Right cardiac atrium (tissue), 5 donors: ENCODE results near the gene FMN2. TPM values are rescaled to one million over a fixed set of nuclear protein-coding genes. Genes with fewer than 3 reads are reported as not detected.

Experiments
- ATAC-seq, 2 donors: fragments of 200-7000 bp; cut with Tn5 transposase; one replicate each; pipeline versions ENCODE4 v1.8.0 to v1.9.1; 2020; ENCODE audit warnings: moderate library complexity in 2 of 2, mild to moderate bottlenecking in 1 of 2
- DNase-seq, 3 donors: peaks; one replicate each; pipeline ENCODE4 v3.0.0-alpha.2; 2020
- H3K27ac ChIP-seq: one replicate; pipeline ENCODE4 v1.5.1; 2013; ENCODE audit warnings: mild to moderate bottlenecking, low read length, control low read depth, moderate library complexity
- H3K27me3 ChIP-seq: one replicate; pipeline ENCODE4 v1.6.1; 2013; ENCODE audit not compliant: control insufficient read depth, insufficient read depth
- H3K4me1 ChIP-seq: one replicate; pipeline ENCODE4 v1.6.1; 2013; ENCODE audit warnings: low read length; ENCODE audit not compliant: control insufficient read depth, insufficient read depth
- H3K4me3 ChIP-seq: one replicate; pipeline ENCODE4 v1.5.1; 2013; ENCODE audit warnings: low read length, control low read depth
- H3K9me3 ChIP-seq: one replicate; pipeline ENCODE4 v1.6.1; 2013; ENCODE audit warnings: low read length; ENCODE audit not compliant: control insufficient read depth
- WGBS: extraction: QIAGEN DNeasy Blood & Tissue Kit; methylation state at CpG from one replicate; pipeline ENCODE4 v1.1.7; 2013; 5-methylcytosine and 5-hydroxymethylcytosine counted together
- intact Hi-C, 4 donors: fragments of 100-400 bp; cut with DNase I; formaldehyde crosslinking; loops; one replicate each; pipeline versions ENCODE4 v1.11.0 to v1.14.0; 2022 to 2023
- polyA plus RNA-seq: library from polyadenylated mRNA; stranded (reverse); fragments of 200-250 nt; gene quantifications from one replicate; pipeline ENCODE4 v1.2.3, GENCODE V29; 2013
- total RNA-seq, 4 donors: library from RNA; stranded (reverse); fragmentation: NEBNext Ultra II Directional; extraction: Animal tissue kit (Norgen Biotek cat#: 25700); gene quantifications; one replicate each; pipeline ENCODE4 v1.2.1, GENCODE V29; 2021
- donor health status: healthy with polysubstance abuse.
- donor health status: DM: no; HTN: yes; CAD: no.
- donor health status: DM: no; HTN: no; CAD: no.
- donor health status: DM: no; HTN: yes; CAD: no; lungs with severe emphysema.
- donor health status: DM: yes; HTN: yes; CAD: no.

FMN2 gene
- total and polyA plus RNA-seq, 5 donors = 0.09 to 0.21 (median 0.16) TPM; not detected in 2

DNA sequence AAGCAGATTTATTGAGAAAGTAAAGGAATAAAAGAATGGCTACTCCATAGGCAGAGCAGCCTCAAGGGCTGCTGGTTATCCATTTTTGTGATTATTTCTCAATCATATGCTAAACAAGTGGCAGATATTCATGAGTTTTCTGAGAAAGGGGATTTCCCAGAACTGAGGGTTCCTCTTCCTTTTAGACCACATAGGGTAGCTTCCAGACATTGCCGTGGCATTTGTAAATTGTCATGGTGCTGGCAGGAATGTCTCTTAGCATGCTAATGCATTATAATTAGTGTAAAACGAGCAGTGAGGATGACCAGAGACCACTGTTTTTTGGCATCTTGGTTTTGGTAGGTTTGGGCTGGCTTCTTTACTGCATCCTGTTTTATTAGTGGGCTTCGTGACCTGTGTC lies 16.8 kb upstream of the FMN2 start:
- intact Hi-C loops = no loop called here
- Histone ChIP-seq H3K4me1 (no peaks in the 10 kb centered on the region), H3K27ac (no peak overlapping the region), H3K4me3 (no peak overlapping the region), H3K27me3 (no peaks in the 10 kb centered on the region), H3K9me3 (no peaks in the 10 kb centered on the region)
- no peak for DNase-seq
- WGBS = 63% methylated on average over 3 of the region's 3 CpGs
- ATAC-seq = no peak

DNA sequence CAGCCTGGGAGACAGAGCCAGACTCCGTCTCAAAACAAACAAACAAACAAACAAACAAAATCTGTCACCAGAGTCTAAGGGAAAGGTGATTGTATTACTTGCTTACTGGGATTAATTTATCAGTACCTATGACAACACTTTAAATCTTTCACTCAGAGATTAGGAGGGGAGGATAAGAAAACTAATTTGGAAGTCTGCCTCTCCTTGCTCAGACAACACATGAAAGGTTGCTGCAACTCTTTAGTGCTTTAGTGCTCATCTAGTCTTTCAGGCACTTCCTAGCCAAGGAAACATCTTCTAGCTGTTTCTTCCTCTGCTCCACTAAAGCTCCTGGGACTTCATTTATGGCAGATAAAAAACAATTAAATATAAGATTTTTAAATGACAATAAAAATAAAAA lies 7.3 kb upstream of the FMN2 start:
- intact Hi-C loops = no loop called here
- Histone ChIP-seq H3K27me3 (no peaks in the 10 kb centered on the region), H3K9me3 (no peaks in the 10 kb centered on the region), H3K27ac (no peak overlapping the region), H3K4me3 (no peak overlapping the region), H3K4me1 (no peaks in the 10 kb centered on the region)
- ATAC-seq (no peak), DNase-seq (no peak)
- WGBS = 38% methylated on average over 1 of the region's 1 CpG

DNA sequence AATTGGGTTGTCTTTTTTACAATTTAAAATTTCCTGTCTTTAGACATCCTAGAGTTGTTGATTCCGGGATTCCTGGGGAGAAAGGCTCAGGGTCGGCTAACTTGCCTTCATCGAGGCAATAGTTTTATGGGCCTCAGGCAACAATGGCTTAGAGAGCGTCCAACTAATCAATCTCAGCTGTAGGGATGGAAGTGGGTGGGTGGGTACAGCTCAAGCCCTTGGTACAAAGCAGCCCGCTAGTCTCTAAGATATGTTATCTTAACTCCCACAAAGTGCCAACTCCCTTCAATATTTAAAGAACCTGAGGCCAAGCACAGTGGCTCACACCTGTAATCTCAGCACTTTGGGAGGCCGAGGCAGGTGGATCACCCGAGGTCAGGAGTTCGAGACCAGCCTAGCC lies 6.9 kb upstream of the FMN2 start:
- no peak overlapping the region for H3K4me3 ChIP-seq
- 63% methylated on average over 8 of the region's 8 CpGs for WGBS
- intact Hi-C loops = no loop called here
- ATAC-seq (no peak), DNase-seq (no peak)
- no peak overlapping the region for H3K27ac ChIP-seq
- no peaks in the 10 kb centered on the region for H3K4me1 ChIP-seq
- H3K27me3 ChIP-seq = no peaks in the 10 kb centered on the region
- H3K9me3 ChIP-seq = no peaks in the 10 kb centered on the region

DNA sequence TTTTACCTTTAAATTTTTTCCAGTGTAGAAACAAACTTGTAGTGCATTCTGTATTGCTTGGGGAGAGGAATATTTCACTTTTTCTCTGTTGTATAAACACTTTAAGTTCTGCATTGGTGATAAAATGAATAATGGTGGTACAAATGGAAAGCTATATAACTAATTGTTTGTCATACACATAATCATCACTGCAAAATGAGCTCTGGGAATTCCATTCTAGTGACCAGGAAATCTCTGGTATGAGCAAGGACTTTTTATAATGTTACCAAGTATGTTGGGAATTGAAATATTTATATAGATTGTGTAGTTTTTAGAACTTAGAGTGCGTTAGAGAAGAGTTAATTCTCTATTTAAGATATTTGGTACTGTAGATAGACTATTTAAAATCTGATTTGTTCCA lies 5.0 kb upstream of the FMN2 start:
- intact Hi-C loops = no loop called here
- Histone ChIP-seq H3K4me3 (no peak overlapping the region), H3K9me3 (no peaks in the 10 kb centered on the region), H3K27ac (no peak overlapping the region), H3K27me3 (no peaks in the 10 kb centered on the region), H3K4me1 (no peaks in the 10 kb centered on the region)
- WGBS = 68% methylated on average over 1 of the region's 1 CpG
- DNase-seq = no peak
- no peak for ATAC-seq

DNA sequence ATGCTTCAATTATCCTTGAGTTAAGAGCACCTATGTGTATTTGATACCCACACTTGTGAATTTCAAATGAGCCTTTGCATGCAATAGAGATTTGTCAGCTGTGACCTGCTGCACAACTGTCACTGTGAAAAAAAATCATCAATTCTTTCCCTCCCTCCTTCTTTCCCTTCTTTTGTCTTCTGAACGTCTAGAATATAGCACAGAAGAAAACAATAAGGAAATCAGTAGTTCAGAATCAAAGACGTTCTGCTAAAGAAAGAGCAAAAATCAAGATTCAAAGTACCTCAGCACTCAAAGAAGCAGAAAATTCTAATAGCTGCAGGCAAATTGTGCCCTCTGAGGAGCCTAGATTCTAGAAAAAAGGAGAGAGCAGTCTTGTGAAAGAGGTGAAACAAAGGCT lies 1.7 kb upstream of the FMN2 start:
- 23% methylated on average over 2 of the region's 2 CpGs for whole genome bisulfite sequencing
- Histone ChIP-seq H3K4me3 (no peak overlapping the region), H3K9me3 (no peaks in the 10 kb centered on the region), H3K27me3 (no peaks in the 10 kb centered on the region), H3K4me1 (no peaks in the 10 kb centered on the region), H3K27ac (no peak overlapping the region)
- DNase-seq (no peak), ATAC-seq (no peak)
- intact Hi-C loops = no loop called here

DNA sequence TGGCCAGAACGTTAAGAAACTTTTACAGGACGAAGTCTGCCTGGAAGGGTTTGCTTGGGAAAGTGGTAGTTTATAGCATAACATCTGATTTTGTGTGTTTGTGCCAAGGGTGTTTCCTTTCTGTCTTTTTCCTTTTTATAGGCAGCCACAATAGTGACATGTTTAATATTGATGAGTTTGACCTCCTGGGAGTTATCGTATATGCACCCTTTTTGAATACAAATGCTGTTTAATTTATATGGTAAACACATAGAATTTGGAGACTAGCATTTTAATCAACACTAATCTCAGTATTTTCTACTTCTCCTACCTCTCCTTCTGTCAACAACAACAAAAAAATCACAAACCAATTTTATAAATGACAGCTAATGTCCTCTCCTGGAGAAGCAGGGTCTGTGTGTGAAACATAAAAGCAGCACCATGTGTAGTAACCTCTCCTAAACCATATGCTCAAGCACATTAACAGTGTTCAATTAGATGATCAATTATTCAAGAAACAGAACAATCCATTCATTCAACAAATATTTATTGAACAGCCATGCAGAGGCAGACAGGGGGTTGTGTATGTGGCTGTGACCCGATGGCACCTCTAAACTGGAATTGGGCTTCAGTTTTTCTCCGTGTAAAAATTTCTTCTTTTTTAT lies 604 bp upstream of the FMN2 start:
- DNase-seq = no peak
- Histone ChIP-seq H3K4me1 (no peaks in the 10 kb centered on the region), H3K27me3 (peaks cover 5% of the 10 kb centered on the region), H3K9me3 (no peaks in the 10 kb centered on the region), H3K4me3 (no peak overlapping the region), H3K27ac (no peak overlapping the region)
- no peak for ATAC-seq
- intact Hi-C loops = no loop called here
- 27% methylated on average over 5 of the region's 5 CpGs for WGBS

DNA sequence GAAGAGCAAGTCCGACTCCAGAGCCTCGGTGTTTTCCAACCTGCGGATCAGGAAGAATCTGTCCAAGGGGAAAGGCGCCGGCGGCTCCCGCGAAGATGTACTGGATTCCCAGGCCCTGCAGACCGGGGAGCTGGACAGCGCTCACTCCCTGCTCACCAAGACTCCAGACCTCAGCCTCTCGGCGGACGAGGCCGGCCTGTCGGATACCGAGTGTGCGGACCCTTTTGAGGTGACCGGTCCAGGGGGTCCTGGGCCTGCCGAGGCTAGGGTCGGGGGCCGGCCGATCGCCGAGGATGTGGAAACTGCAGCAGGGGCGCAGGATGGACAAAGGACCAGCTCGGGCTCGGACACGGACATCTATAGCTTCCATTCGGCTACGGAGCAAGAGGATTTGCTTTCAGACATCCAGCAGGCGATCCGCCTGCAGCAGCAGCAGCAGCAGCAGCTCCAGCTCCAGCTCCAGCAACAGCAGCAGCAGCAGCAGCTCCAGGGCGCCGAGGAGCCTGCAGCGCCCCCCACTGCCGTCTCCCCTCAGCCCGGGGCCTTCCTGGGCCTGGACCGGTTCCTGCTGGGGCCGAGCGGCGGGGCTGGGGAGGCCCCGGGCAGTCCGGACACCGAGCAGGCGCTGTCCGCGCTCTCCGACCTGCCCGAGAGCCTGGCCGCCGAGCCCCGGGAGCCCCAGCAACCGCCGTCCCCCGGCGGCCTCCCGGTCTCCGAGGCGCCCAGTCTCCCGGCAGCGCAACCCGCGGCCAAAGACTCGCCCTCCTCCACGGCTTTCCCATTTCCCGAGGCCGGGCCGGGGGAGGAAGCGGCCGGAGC lies 827 bp downstream of the FMN2 start:
- ATAC-seq = peak; percentile 78 to 84
- WGBS = 2% methylated on average over 70 of the region's 70 CpGs
- Histone ChIP-seq H3K27me3 (peaks cover 5% of the 10 kb centered on the region), H3K27ac (no peak overlapping the region), H3K4me3 (peak overlapping the region; percentile 43), H3K4me1 (no peaks in the 10 kb centered on the region), H3K9me3 (no peaks in the 10 kb centered on the region)
- intact Hi-C loops = no loop called here
- peak in 2 of 3 donors; percentile 56 to 65 for DNase-seq

DNA sequence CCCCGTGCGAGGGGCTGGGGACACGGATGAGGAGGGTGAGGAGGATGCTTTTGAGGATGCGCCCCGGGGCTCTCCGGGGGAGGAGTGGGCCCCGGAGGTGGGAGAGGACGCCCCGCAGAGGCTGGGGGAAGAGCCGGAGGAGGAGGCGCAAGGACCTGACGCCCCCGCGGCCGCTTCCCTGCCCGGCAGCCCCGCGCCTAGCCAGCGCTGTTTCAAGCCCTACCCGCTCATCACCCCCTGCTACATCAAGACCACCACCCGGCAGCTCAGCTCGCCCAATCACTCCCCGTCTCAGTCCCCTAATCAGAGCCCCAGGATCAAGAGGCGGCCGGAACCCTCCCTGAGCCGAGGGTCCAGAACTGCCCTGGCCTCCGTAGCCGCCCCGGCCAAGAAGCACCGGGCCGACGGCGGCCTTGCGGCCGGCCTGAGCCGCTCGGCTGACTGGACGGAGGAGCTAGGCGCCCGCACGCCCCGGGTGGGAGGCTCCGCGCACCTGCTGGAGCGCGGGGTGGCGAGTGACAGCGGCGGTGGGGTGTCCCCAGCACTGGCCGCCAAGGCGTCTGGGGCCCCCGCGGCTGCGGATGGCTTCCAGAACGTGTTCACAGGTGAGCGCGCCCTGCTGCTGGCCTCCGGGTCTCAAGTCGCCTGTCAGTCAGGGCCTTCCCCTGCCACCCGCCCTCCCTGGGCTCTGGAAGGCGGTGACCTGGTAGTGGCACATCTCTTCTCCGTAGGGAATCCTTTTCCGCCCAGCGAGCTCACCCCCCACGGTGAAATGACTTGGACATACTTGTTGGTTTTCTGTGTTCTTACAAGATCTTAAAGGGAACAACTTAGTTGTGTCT lies 1.7 kb downstream of the FMN2 start:
- peak; percentile 36 to 37 for ATAC-seq
- 5% methylated on average over 65 of the region's 65 CpGs for WGBS
- no peaks in the 10 kb centered on the region for H3K4me1 ChIP-seq
- H3K9me3 ChIP-seq = no peaks in the 10 kb centered on the region
- H3K4me3 ChIP-seq = peak overlapping the region; percentile 43
- H3K27ac ChIP-seq = no peak overlapping the region
- intact Hi-C loops = no loop called here
- peaks cover 5% of the 10 kb centered on the region for H3K27me3 ChIP-seq
- peak in 1 of 3 donors; percentile 47 for DNase-seq

DNA sequence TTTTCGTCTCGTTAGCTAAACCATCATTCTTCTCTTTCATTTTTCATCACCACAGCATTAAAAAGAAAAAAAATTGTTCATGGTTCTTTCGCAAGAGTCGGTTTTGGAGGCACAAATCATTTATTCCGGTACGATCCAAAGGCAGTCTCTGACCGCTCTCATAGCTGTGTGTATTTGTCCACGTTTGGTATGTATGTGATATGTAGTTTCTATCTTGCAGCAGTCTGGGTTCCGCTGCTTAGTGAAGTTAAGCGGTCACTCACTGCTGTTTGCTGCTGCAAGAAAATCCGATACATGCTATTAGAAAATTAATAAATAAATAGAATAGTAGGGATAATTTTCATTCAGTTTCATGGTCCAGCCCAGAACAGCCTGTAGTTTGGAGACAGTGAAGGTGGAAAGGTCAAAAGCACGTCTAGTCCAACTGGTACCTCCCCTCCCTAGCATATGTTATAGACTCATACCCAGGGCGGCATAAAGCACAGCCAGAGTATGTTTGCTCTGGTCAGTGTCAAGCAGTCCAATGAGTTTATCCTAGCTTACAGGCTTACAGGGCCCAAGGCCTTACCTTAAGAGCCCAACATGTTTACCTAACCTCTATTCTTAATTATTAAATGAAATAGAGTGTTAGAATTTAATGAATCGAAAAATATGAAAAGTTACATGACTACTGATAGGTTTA lies 2.5 kb downstream of the FMN2 start:
- no peak for DNase-seq
- H3K27me3 ChIP-seq = peaks cover 5% of the 10 kb centered on the region
- no peak overlapping the region for H3K27ac ChIP-seq
- 89% methylated on average over 14 of the region's 14 CpGs for WGBS
- H3K4me1 ChIP-seq = no peaks in the 10 kb centered on the region
- intact Hi-C loops = no loop called here
- no peak overlapping the region for H3K4me3 ChIP-seq
- no peak for ATAC-seq
- H3K9me3 ChIP-seq = no peaks in the 10 kb centered on the region

DNA sequence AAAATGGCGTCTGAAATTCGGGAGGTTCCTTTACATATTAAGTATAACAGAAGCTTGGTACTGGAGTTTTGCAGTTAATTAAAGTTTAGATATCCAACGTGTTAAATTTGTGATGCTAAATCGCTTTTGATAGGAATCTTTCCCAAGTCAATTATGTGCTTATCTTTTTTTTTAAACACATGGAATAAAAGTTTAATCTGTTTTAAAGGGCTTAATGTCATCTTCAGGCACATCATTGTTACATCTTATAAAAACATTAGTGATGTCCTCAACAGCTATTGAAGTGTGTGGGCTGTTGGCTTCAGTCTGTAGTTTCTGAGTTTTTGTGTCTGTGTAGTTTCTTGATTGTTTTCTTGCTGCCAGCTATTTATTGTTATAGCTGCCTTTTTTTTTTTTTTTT lies 5.3 kb downstream of the FMN2 start:
- 74% methylated on average over 4 of the region's 4 CpGs for WGBS
- H3K4me3 ChIP-seq = no peak overlapping the region
- peaks cover 5% of the 10 kb centered on the region for H3K27me3 ChIP-seq
- DNase-seq (no peak), ATAC-seq (no peak)
- no peaks in the 10 kb centered on the region for H3K4me1 ChIP-seq
- intact Hi-C loops = no loop called here
- H3K27ac ChIP-seq = no peak overlapping the region
- no peaks in the 10 kb centered on the region for H3K9me3 ChIP-seq
